Esophagus mucosa (tissue), 1 donor: ENCODE results near the gene SETBP1. TPM values are rescaled to one million over a fixed set of nuclear protein-coding genes. Genes with fewer than 3 reads are reported as not detected.
A peak's percentile ranks its signal among the peaks of the same experiment; 100 is the strongest.

Experiments used
- ATAC-seq: fragments of 200-7000 bp; cut with Tn5 transposase; one replicate; pipeline ENCODE4 v1.9.1; 2020
- total RNA-seq: library from RNA; stranded (reverse); gene quantifications from one replicate; pipeline ENCODE4 v1.2.4, GENCODE V29; 2023
- donor health status: DM: yes; HTN: yes; CAD: no.

The SETBP1 gene
- total RNA-seq, 1 donor from 2014 or later = 8.5 TPM

- ATAC-seq = no peak
Observed at GRCh38 chr18:44915213-44915612, 234.5 kb downstream of the SETBP1 start.

- ATAC-seq = no peak
Observed at GRCh38 chr18:44915661-44916060, 235.0 kb downstream of the SETBP1 start.

- no peak for ATAC-seq
Observed at GRCh38 chr18:44916429-44917207, 235.9 kb downstream of the SETBP1 start.

GRCh38 chr18:44917216-44918141 lies 236.8 kb downstream of the SETBP1 start:
- no peak for ATAC-seq

GRCh38 chr18:44918142-44918476 lies 237.4 kb downstream of the SETBP1 start:
- ATAC-seq = no peak

- ATAC-seq = no peak
Observed at GRCh38 chr18:44920441-44920840, 239.8 kb downstream of the SETBP1 start.

- ATAC-seq = no peak
Observed at GRCh38 chr18:44921974-44922373, 241.3 kb downstream of the SETBP1 start.

GRCh38 chr18:44922968-44923367 lies 242.3 kb downstream of the SETBP1 start:
- ATAC-seq = no peak

GRCh38 chr18:44924785-44925499 lies 244.3 kb downstream of the SETBP1 start:
- ATAC-seq = no peak

- peak; percentile 38 for ATAC-seq
Observed at GRCh38 chr18:44927127-44927849, 246.6 kb downstream of the SETBP1 start.

GRCh38 chr18:44934901-44935300 lies 254.2 kb downstream of the SETBP1 start:
- no peak for ATAC-seq

- no peak for ATAC-seq
Observed at GRCh38 chr18:44935455-44935854, 254.8 kb downstream of the SETBP1 start.

GRCh38 chr18:44936485-44936884 lies 255.8 kb downstream of the SETBP1 start:
- no peak for ATAC-seq

- no peak for ATAC-seq
Observed at GRCh38 chr18:44937960-44938719, 257.5 kb downstream of the SETBP1 start.

GRCh38 chr18:44938720-44939665 lies 258.3 kb downstream of the SETBP1 start:
- no peak for ATAC-seq

- ATAC-seq = no peak
Observed at GRCh38 chr18:44941516-44941915, 260.8 kb downstream of the SETBP1 start.

- no peak for ATAC-seq
Observed at GRCh38 chr18:44942073-44942472, 261.4 kb downstream of the SETBP1 start.

GRCh38 chr18:44943311-44943881 lies 262.7 kb downstream of the SETBP1 start:
- ATAC-seq = no peak

- ATAC-seq = no peak
Observed at GRCh38 chr18:44944461-44944860, 263.8 kb downstream of the SETBP1 start.

GRCh38 chr18:44945888-44946401 lies 265.3 kb downstream of the SETBP1 start:
- no peak for ATAC-seq
